ENCODE data around the gene SLC4A4.

DNA sequence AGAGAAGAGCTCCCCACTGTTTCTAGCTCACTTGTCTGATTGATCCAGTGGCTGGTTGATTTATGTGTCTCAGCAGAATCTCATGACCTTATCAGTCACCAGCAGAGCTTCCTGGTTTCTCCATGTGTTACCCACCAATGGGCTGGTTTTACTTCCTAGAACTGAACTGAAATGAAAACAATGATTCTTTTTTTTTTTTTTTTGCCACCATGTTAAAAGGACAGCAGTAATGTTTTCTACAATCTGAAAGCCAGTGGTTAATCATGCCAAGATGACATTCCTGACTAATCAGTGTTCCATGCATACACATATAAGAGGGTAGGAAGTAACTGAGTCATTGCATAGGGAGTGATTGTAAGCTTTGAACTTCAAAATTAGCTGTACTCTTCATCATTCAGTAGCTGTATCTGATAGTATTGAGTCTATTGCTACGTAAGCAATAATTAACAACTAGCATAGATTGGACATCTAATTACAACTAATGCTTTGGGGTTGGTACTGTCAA, 67.7 kb downstream of the SLC4A4 start:
- TF ChIP-seq ESRRA (IDR thresholded peaks at IDR 0.05; ENCODE audit: low read length): no peak
- TF ChIP-seq CHD2 (IDR thresholded peaks at IDR 0.05; ENCODE audit: borderline replicate concordance, low read depth, low read length): no peak
- no peak for TF ChIP-seq POLR2A (IDR thresholded peaks at IDR 0.05; ENCODE audit: low read depth, low read length)
- TF ChIP-seq SP1 (IDR thresholded peaks at IDR 0.05; ENCODE audit: low read depth, low read length): no peak
- TF ChIP-seq, protein P1, sequence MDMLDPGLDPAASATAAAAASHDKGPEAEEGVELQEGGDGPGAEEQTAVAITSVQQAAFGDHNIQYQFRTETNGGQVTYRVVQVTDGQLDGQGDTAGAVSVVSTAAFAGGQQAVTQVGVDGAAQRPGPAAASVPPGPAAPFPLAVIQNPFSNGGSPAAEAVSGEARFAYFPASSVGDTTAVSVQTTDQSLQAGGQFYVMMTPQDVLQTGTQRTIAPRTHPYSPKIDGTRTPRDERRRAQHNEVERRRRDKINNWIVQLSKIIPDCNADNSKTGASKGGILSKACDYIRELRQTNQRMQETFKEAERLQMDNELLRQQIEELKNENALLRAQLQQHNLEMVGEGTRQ (IDR thresholded peaks at IDR 0.05; ENCODE audit: borderline replicate concordance, low read depth, low read length): no peak
- TF ChIP-seq SPI1 (IDR thresholded peaks at IDR 0.05; ENCODE audit: borderline replicate concordance, insufficient read depth, low read depth, low read length): no peak
- TF ChIP-seq, protein P2, sequence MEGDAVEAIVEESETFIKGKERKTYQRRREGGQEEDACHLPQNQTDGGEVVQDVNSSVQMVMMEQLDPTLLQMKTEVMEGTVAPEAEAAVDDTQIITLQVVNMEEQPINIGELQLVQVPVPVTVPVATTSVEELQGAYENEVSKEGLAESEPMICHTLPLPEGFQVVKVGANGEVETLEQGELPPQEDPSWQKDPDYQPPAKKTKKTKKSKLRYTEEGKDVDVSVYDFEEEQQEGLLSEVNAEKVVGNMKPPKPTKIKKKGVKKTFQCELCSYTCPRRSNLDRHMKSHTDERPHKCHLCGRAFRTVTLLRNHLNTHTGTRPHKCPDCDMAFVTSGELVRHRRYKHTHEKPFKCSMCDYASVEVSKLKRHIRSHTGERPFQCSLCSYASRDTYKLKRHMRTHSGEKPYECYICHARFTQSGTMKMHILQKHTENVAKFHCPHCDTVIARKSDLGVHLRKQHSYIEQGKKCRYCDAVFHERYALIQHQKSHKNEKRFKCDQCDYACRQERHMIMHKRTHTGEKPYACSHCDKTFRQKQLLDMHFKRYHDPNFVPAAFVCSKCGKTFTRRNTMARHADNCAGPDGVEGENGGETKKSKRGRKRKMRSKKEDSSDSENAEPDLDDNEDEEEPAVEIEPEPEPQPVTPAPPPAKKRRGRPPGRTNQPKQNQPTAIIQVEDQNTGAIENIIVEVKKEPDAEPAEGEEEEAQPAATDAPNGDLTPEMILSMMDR (IDR thresholded peaks at IDR 0.05 in 2 of 3, conservative IDR thresholded peaks at IDR 0.05 in 1 of 3; ENCODE audit: control insufficient read depth in 2 of 3, extremely low read depth in 1 of 3, insufficient read depth in 1 of 3, low read depth in 3 of 3, low read length in 3 of 3): no peak
- no peak for TF ChIP-seq ZNF274 (IDR thresholded peaks at IDR 0.05; ENCODE audit: insufficient read depth, insufficient read length)
- TF ChIP-seq RAD21 (IDR thresholded peaks at IDR 0.05; ENCODE audit: insufficient read depth, low read depth, low read length): no peak
- TF ChIP-seq, protein P3, sequence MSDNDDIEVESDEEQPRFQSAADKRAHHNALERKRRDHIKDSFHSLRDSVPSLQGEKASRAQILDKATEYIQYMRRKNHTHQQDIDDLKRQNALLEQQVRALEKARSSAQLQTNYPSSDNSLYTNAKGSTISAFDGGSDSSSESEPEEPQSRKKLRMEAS (IDR thresholded peaks at IDR 0.05; ENCODE audit: low read depth, low read length): no peak
- TF ChIP-seq TARDBP (IDR thresholded peaks at IDR 0.05; ENCODE audit: borderline replicate concordance): no peak
- no peak for TF ChIP-seq NFYA (IDR thresholded peaks at IDR 0.05; ENCODE audit: borderline replicate concordance, low read depth, low read length)
- no peak for TF ChIP-seq EZH2 (IDR thresholded peaks at IDR 0.05; ENCODE audit: borderline replicate concordance, control insufficient read depth, low read depth, low read length)
- no peak for TF ChIP-seq RELA (IDR thresholded peaks at IDR 0.05; ENCODE audit: borderline replicate concordance, partially characterized antibody)

Measured in GM12878 (cell line).